ENCODE results near the gene REPS2. TPM values are rescaled to one million over a fixed set of nuclear protein-coding genes. Genes with fewer than 3 reads are reported as not detected.

Gene REPS2
- total RNA-seq, 2 experiments from 2014 or later = 0.41 to 4.0 TPM

DNA sequence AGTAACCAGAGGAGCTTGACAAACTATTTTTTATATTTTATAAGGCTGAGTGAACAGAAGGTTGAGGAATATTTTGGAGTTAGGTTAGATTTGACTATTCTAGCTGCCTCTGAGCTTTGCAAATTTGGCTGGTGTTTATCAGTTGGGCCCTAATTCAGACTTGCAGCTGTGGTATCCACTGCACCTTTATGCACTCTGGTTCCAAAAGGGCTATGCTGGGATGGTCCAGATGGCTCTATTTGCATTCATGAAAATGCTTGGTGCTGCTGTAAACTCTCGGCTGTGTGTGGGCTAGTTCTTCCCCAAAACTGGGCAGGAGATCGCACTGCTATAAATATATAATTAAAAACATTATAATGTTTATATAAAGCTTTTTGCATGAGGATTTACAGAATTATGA lies 106.3 kb downstream of the REPS2 start:
- H3K79me2 ChIP-seq (ENCODE audit: insufficient read depth, low read depth, low read length) = no peaks in the 10 kb centered on the region
- no peak for DNase-seq (ENCODE audit: low spot score)
- no peak overlapping the region for H3K4me3 ChIP-seq (ENCODE audit: low read depth, low read length, poor library complexity, severe bottlenecking)
- H3K4me2 ChIP-seq (ENCODE audit: low read length) = no peak overlapping the region
- H3K9me2 ChIP-seq (ENCODE audit: insufficient read depth, low read length) = no peaks in the 10 kb centered on the region
- no peaks in the 10 kb centered on the region for H3K9me3 ChIP-seq (ENCODE audit: low read length)
- no peak overlapping the region for H3K27ac ChIP-seq (ENCODE audit: low read depth, low read length, poor library complexity, severe bottlenecking)
- H3K36me3 ChIP-seq (ENCODE audit: insufficient read depth, low read length) = no peaks in the 10 kb centered on the region
- H4K20me1 ChIP-seq (ENCODE audit: insufficient read depth, low read length) = no peaks in the 10 kb centered on the region
- intact Hi-C loops (cut with micrococcal nuclease; ENCODE audit: unreplicated experiment) = no loop called here
- ChIA-PET POLR2A (interaction anchor here (0.7 to 0.8 kb wide), 2 partner anchors 33 to 114 kb away, joined by 3 read pairs; no protein-coding TSS in a partner anchor), CTCF (ENCODE audit: unreplicated experiment) (interaction anchor here (0.5 kb wide), 1 partner anchor 48 kb away, joined by 3 read pairs; no protein-coding TSS in a partner anchor)
- no peak overlapping the region for H2AFZ ChIP-seq (ENCODE audit: low read length)
- H3K4me1 ChIP-seq (ENCODE audit: insufficient read depth, low read length, poor library complexity, severe bottlenecking) = no peaks in the 10 kb centered on the region
- no TSS peak for BruUV-seq (replicated peaks)
- TF ChIP-seq EZH2phosphoT487 (IDR thresholded peaks at IDR 0.05; ENCODE audit: borderline replicate concordance, low read depth, low read length) = no peak
- TF ChIP-seq, protein P1, sequence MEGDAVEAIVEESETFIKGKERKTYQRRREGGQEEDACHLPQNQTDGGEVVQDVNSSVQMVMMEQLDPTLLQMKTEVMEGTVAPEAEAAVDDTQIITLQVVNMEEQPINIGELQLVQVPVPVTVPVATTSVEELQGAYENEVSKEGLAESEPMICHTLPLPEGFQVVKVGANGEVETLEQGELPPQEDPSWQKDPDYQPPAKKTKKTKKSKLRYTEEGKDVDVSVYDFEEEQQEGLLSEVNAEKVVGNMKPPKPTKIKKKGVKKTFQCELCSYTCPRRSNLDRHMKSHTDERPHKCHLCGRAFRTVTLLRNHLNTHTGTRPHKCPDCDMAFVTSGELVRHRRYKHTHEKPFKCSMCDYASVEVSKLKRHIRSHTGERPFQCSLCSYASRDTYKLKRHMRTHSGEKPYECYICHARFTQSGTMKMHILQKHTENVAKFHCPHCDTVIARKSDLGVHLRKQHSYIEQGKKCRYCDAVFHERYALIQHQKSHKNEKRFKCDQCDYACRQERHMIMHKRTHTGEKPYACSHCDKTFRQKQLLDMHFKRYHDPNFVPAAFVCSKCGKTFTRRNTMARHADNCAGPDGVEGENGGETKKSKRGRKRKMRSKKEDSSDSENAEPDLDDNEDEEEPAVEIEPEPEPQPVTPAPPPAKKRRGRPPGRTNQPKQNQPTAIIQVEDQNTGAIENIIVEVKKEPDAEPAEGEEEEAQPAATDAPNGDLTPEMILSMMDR (conservative IDR thresholded peaks at IDR 0.05; ENCODE audit: low read length) = no peak

DNA sequence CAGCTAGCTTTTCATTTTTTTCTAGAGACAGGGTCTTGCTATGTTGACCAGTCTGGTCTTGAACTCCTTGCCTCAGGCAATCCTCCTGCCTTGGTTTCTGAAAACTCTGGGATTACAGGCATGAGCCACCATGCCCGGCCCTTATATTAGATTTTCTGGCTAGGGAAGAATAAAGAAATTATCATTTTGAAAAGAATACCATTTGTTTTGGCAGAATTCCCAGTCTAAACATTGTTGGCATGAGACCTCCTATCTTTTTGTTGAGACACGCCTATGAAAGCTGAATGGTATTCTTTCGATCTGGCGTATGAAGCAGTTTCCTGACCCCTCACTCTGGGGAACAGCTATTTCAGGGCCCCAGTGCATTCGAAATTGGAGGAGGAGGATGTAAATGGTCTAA lies 107.0 kb downstream of the REPS2 start:
- Histone ChIP-seq H3K9me2 (ENCODE audit: insufficient read depth, low read length) (no peaks in the 10 kb centered on the region), H3K4me2 (ENCODE audit: low read length) (no peak overlapping the region), H3K36me3 (ENCODE audit: insufficient read depth, low read length) (no peaks in the 10 kb centered on the region), H2AFZ (ENCODE audit: low read length) (no peak overlapping the region), H3K4me1 (ENCODE audit: insufficient read depth, low read length, poor library complexity, severe bottlenecking) (no peaks in the 10 kb centered on the region), H3K9me3 (ENCODE audit: low read length) (no peaks in the 10 kb centered on the region), H4K20me1 (ENCODE audit: insufficient read depth, low read length) (no peaks in the 10 kb centered on the region), H3K27ac (ENCODE audit: low read depth, low read length, poor library complexity, severe bottlenecking) (no peak overlapping the region), H3K4me3 (ENCODE audit: low read depth, low read length, poor library complexity, severe bottlenecking) (no peak overlapping the region), H3K79me2 (ENCODE audit: insufficient read depth, low read depth, low read length) (no peaks in the 10 kb centered on the region)
- CTCF ChIA-PET (ENCODE audit: unreplicated experiment) = no interaction called here
- intact Hi-C loops (cut with micrococcal nuclease; ENCODE audit: unreplicated experiment) = no loop called here
- POLR2A ChIA-PET = interaction anchor here (1.3 kb wide), 1 partner anchor 42 kb away, joined by 5 read pairs; no protein-coding TSS in a partner anchor
- no peak for DNase-seq (ENCODE audit: low spot score)
- TF ChIP-seq, protein P1 (conservative IDR thresholded peaks at IDR 0.05; ENCODE audit: low read length) = no peak
- no peak for TF ChIP-seq EZH2phosphoT487 (IDR thresholded peaks at IDR 0.05; ENCODE audit: borderline replicate concordance, low read depth, low read length)
- BruUV-seq (replicated peaks) = no TSS peak

DNA sequence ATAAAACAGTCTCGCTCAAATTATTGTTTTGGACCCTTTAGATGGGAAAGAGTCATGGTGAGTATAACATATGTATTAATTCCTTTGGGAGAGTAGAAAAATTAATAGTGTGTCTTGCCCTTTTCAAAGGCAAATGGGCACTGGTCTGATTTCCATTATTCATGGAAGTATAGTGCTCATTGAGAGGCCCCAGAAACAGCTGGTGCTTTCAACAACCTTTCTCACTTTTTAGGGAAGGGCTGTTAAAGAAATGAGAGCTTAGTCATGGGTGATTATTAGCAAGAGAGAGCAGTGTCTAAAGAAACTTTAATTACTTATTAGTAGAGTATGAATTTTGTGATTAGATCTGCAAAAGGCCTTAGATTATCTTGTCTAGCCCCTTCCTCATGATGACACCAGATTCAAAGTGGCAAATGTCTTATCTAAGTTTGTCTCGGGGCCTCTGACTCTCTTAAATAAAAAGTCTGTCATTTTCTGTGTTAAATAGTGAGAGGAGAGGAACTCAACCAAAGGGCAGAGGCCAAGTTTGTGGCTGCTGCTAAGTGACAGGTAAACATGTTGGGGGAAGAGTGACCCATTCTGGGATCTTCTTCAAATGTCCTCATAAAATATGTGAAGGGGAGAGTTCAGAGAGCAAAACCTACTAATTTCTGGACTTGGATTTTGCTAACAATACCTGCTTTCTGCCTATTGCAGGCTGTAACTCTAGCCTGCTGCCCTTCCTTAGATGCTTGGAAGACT lies 110.6 kb downstream of the REPS2 start:
- no peak for TF ChIP-seq EZH2phosphoT487 (IDR thresholded peaks at IDR 0.05; ENCODE audit: borderline replicate concordance, low read depth, low read length)
- TF ChIP-seq, protein P1 (conservative IDR thresholded peaks at IDR 0.05; ENCODE audit: low read length) = no peak
- Histone ChIP-seq H3K9me2 (ENCODE audit: insufficient read depth, low read length) (no peaks in the 10 kb centered on the region), H3K4me3 (ENCODE audit: low read depth, low read length, poor library complexity, severe bottlenecking) (no peak overlapping the region), H3K36me3 (ENCODE audit: insufficient read depth, low read length) (no peaks in the 10 kb centered on the region), H3K79me2 (ENCODE audit: insufficient read depth, low read depth, low read length) (no peaks in the 10 kb centered on the region), H3K4me2 (ENCODE audit: low read length) (no peak overlapping the region), H3K27ac (ENCODE audit: low read depth, low read length, poor library complexity, severe bottlenecking) (no peak overlapping the region), H4K20me1 (ENCODE audit: insufficient read depth, low read length) (no peaks in the 10 kb centered on the region), H3K9me3 (ENCODE audit: low read length) (no peaks in the 10 kb centered on the region), H3K4me1 (ENCODE audit: insufficient read depth, low read length, poor library complexity, severe bottlenecking) (no peaks in the 10 kb centered on the region), H2AFZ (ENCODE audit: low read length) (no peak overlapping the region)
- no TSS peak for BruUV-seq (replicated peaks)
- ChIA-PET POLR2A (interaction anchor here (0.6 kb wide), 3 partner anchors 72 to 141 kb away, joined by 3 read pairs; no protein-coding TSS in a partner anchor), CTCF (ENCODE audit: unreplicated experiment) (no interaction called here)
- DNase-seq (ENCODE audit: low spot score) = no peak
- intact Hi-C loops (cut with micrococcal nuclease; ENCODE audit: unreplicated experiment) = no loop called here
